HG03045 (cell line): ENCODE data around the gene PURA.

Experiments
- ATAC-seq: cut with Tn5 transposase; IDR thresholded peaks from one replicate; pipeline ENCODE4 v1.9.1; 2021; ENCODE audit warnings: mild to moderate bottlenecking, moderate library complexity; ENCODE audit not compliant: unreplicated experiment

PURA gene

DNA sequence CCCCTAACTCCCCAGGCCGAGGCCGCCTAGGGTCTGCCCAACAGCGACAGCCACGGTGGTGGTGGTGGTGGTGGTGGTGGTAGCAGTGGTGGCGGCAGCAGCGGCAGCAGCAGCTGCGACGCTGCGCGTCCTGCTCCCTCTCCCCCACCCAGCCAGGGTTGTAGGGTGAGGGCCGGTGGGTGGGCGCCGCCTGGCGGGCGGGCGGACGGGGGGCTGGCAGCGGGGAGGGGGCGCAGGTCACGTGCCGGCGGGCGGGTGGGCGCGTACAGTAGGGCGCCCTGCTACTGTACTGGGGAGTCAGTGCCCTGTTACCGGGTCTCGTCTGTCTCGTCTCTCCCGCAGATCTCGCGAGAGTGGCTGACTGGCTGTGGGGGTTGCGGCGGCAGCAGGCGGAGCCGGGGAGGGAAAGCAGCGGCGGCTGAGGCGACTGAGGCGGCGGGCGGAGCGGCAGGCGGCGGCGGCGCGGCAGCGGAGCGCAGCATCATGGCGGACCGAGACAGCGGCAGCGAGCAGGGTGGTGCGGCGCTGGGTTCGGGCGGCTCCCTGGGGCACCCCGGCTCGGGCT is at the start of gene PURA:
Gene PURA, plus strand, starts transcription at position 411 of the 565 bp plus-strand sequence. Its CDS starts 73 bp downstream, at position 484.
- ATAC-seq: peak; percentile 88

DNA sequence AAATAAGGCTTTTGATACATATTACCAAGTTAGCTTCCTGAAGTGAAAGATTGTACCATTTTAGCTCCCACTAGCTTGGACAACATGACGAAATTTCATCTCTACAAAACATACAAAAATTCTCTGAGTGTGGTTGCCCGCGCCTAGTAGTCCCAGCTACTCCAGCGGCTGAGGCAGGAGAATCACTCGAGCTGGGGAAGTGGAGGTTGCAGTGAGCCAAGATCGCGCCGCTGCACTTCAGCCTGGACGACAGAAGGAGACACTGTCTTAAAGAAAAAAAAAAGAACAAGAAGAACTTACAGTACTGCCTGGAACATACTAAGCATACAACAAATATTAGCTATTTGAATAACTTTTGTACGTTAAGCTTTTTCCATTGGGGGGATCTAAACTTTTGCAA is 41.1 kb upstream of the PURA start:
- no peak for ATAC-seq

DNA sequence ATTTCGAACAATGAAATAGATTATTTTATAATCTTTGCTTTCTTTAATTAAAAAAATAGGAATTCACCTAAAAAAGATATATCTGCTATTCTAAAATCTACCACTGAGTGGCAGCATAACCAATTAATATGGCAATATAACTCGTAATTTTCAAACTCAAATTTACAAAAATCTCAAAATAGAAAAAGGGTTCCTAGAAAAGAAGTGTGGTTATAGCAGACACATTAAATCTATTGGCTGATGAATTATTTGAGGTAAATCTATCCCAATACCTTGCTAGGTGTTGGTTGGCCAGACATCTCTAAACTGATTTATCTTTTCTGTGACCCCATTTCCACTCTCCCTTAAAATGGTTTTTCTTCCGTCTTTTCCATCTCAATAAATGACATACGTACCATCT is 40.6 kb upstream of the PURA start:
- no peak for ATAC-seq

DNA sequence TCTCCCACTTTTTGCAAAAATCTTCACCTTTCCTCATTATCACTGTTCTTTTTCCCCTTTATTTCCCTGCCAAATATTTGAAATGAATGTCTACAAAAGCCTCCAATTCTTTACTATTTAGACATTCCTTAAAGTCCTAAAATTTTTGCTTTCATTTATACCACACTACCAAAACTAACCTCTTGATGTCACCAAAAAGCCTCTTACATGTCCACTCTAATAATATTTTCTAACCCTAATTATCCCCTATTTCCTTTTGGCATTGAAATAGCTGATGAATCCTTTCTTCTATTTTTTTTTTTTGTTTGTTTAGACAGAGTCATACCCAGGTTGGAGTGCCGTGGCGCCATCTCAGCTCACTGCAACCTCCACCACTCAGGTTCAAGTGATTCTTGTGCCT is 38.5 kb upstream of the PURA start:
- ATAC-seq: no peak

DNA sequence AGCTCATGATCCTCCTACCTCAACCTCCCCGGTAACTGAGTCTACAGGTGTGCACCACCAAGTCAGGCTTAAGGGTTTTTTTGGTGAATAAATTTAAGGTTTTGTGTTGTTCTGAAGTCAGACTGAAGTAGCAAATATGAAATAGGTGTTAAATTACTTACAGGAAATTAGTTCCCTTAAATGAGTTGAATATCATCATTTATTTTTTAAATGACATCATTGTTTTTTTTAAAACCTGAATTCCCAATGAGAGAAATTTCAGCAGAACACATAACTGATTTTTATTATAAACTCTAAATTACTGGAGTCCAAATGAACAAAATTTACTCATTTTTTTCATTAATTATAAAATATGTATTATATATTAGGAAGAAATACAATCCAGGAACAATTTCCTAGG is 37.8 kb upstream of the PURA start:
- no peak for ATAC-seq

DNA sequence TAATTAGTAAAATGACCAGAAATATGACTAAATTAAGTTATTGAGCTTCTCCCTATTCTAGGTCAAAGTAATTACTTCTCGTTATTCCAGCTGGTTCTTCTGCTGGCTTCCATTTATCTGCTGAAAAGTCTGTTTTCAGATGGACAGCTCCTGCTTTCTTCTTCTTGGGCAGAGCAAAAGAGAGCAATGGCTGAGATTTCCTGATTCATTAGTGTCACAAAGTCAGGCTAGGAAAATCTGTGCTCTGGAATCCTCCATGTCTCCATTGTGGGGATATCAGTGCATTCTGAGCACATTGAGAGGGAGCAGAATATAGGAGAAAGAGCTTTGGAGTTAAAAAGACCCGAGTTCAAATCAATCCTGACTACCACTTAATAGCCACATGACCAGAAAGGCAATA is 37.1 kb upstream of the PURA start:
- no peak for ATAC-seq

DNA sequence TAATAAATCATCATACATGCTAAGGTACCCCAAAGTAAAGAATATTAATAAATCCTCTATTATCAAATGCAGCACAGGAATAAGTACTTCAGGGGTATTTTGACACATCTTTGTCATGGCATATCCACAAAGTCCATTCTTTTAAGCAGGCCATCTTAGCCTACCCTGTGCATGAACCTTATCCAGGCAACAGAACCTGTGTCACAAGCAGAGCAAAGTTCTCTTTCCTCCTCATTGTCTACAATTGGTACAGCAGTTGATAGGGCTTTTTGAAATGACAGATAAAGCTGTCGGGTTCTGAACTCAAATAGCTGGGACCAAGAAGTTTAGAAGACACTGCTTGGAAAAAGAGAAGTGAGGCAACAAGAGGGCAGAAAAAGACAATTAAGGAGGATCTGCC is 30.8 kb upstream of the PURA start:
- no peak for ATAC-seq

DNA sequence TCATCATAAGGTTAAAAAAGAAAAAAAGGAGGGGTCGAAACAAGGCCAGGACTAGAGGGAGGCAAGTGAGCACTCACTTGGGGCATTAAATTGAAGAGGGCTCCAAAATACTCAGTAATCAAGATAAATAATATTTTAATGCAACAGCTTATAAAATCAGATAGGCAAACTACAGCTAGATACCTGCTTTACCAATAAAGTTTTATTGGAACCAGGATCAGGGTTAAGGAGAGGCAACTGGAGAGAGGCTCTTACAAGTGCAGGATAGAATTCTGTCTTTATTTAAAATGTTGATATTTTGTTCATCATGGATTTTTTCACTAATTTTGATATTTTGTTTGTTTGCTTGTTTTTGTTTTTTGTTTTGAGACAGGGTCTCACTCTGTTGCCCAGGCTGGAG is 30.3 kb upstream of the PURA start:
- no peak for ATAC-seq

DNA sequence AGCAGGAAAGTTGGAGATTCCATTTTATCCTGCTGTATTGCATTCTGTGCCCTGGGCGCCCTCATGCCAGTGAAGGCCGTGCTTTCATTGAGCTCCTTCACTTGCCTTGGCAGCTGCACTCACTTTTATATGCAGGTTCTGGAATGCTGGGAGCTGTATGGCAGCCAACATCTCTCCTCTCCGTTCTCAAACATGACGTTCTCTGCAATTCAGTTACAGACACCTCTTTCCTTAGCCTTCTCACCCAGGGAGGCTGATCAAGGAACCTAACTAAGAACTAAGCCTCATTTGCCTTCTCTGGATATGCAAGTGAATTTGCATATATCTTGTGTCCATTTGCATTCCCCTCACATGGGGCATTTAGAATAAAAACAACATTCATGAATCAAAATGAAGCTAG is 29.4 kb upstream of the PURA start:
- no peak for ATAC-seq

DNA sequence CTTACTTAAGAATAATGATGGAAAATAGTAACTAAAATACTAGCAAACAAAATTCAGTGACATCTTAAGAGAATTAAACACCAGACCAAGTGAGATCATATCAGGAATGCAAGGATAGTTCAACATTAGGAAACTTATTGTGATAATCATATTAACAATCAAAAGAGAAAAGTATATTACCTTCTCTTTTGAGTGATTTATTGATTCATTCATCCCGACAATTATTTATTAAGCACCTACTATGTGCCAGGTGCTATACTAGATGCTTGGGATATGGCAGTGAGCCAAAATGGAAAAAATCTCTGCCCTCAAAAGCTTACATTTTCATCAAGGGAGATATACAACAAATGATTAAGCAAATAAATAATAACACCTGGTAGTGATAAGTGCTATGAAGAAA is 23.7 kb upstream of the PURA start:
- no peak for ATAC-seq

DNA sequence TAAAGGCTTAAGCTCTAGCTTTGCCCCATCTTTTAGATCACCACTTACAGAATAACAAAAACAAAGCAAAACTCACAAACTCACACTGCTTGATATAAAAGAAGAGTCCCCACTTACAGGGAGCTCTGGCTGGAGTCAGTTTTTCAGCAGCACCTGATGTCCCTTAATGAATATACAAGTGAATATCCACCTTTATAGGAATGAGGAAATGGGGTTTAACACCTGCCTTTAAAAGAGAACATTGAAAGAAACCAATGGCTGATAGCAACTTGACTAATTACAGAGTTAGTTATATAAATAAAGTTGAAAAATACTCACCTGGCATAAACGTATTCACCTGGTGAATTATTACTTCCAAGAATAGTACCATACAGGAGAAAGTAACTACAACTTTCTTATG is 20.7 kb upstream of the PURA start:
- ATAC-seq: no peak

DNA sequence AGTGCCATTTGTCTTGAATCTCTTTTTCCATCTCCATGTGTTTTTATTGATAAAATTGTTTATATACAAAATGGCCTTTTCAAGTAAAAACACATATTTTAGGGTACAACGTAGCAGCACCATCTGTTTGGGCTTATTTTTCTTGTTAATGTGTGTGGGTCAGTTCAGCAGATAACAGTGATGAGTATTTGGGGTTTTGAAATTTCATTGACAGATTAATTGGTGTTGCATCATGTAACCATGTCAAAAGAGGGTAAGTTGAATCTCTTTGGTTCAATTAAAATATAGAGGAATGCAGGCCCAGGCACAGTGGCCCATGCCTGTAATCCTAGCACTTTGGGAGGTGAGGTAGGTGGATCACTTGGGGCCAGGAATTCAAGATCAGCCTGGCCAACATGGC is 20.0 kb upstream of the PURA start:
- no peak for ATAC-seq

DNA sequence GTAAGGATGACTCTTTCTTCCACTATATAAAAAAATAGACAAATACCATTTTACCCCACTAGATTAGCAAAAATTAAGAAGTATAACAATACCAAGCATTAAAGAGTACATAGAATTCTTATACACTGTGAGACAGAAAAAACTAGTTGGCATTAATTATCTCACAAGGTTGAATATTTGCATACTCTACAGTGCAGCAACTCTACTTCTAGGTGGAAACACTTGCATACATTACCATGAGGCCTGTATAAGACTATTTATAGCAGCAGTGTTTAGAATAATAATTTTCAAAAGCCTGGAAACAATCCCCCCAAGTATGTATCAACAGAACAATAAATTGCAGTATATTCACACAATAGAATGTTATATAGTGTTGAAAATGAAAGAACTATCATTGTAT is 19.0 kb upstream of the PURA start:
- no peak for ATAC-seq

DNA sequence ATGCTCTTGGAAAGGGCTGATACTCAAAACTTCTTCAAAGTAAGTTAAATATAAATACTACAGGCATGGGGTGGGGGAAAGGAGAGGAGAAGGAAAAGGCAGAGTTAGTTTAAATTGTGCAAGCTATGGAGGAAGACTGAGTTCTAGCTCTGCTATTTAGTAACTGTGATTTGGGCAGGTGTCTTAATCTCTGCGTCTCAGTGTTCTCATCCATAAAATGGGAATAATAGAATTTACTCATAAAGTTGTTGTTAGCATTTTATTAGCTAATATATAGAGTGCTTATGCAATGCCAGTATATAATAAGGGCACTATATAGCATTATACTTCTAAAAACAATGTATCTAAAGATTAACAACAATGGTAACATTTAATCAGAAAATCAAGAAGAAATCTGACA is 12.7 kb upstream of the PURA start:
- ATAC-seq: no peak

DNA sequence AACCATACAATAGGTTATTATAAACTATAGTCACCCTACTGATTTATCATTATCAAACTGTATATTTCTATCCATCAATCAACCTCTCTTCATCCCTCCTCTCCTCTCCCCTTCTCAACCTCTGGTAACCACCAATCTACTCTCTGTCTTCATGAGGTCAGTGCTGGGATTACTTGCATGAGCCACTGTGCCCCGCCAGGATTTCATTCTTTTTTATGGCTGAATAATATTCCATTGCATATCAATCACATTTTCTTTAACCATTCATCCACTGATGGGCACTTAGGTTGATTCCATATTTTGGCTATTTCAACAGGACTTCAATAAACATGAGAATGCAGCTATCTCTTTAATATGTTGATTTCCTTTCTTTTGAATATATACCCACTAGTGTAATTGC is 10.8 kb upstream of the PURA start:
- ATAC-seq: no peak

DNA sequence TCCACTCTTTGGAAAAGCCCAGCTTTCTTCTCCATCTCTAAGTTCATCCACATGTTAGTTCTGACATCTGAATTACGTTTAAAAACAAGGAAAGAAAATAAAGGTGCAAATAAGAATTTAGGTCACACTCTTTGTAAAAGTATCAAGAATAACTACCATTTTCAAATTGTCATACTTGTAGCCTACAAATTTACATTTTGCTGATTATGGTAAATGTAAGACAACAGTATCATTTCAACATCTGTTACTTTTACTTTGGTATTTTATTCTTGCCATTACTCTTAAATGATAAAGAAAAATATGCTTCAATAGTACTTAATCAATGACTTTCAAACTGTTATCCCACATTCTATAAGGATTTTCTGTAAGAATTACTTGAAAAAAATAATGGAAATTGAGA is 9.8 kb upstream of the PURA start:
- ATAC-seq: no peak

DNA sequence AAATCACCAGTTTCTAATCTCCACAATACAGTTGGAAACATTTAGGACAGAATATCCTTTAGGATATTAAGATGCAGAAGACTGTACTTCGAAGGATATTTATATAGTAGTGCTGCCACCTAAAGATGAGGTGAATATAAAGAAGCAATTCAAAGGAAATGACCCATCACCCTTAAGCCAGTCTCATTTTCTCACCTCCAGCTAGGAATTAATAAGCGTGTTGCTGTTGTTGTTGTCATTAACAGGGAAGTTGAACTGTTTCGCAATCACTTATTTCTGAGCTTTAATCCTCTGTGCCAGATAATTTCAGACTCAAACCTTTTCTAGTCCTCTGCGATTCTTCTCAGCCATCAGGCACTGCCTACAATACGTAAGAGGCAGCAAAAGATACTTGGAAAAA is 7.8 kb upstream of the PURA start:
- no peak for ATAC-seq

DNA sequence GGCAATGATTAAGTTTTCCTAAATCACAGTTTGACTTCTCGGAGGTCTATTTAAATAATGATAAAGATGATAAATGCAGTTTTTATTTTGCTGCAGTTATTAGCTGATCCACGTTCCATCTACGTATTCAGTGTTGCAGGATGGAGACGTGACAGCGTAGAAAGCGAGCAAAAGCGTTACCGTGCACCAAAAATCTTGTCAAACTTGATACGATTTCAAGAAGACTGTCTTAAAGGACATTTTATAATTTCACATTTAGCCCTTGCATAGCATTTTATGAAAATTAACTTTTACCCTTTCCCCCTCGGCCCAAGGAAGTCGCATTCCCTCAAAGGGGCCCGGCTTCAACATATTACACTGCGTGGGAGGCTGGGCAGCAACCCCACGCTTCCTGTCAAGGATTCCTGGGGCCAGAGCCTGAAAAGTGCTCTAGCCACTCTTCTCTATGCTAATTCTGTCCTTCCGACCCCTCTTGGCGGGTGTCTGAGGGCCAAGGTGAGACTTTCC is 7.1 kb upstream of the PURA start:
- ATAC-seq: no peak

DNA sequence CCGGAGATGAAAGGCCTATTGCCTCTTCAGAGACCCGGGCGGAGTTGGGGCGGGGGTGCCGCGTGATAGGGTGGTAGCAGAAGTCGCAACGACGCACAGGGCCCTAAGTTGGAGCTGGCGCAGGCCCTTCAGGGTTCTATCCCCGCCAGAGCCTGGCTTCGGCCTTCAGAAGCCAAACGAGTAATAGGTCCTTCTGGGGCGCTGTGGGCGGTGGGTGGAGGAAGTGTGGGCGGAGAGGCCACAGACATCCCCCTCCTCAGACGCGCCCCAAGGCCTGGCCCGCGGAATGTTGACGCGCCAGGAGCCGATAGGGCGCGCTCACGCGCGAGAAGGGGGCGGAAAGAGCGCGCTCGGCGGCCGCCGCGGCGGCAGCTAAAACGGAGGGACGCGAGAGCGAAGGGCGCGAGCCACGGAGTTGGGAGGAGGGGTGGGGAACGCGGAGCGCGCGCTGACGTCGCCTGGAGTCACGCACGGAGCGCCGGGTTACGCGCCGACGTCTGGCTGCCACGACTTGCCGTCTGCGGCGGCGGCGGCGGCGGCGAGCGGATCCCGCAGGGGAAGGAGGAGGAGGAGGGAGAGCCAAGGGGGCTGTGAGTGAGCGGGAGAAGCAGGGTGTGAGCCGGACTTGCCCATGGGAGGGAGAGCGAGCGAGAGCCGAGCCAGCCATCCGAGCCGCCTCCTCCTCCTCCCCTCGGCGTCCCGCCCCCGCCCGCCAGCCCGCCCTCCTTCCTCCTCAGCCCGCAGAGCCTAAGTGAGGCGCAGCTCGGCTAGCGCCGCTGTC is 6.4 kb upstream of the PURA start:
- ATAC-seq: peak; percentile 92

DNA sequence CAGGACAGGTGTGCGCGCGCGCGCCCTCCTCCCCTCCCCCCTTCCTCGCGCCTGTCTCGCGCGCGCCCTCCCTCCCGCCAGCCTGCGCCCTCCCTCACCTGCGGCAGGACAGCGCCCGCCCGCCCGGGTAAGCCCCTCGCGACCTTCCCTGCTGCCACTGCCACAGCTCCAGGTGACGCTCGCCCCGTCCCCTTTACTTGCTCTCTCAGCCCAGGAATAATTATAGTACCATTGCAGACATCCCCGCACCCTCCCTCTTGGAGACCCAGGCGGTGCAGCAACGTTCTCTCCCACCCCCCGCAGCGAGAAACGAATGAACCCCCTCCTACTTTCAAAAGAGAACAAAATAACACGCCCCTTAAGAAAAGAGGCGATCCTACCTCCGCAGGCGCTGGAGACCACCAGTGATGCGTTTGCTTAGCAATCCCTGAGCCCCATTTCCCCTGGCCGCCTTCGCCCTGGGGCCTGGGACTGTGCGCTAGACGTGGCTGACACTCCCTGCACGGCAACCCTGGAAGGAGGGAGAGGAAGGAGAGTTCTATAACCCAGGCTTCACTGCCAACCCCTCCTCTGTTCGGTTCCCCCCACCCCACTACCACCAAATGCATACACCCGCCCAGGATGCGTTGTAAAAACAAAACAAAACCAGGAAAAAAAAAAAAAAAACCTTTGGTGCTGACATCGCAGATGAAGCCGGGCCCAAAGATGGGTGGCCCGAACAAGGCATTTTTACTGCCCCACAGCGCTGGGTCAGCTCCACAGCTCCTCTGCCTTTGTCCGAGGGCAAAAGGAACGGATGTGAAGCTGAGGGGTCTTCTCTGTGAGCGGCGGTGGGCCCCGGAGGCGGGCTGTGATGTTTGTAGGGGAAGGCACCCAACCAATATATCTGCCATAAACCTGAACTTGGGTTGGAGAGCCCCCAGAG is 5.6 kb upstream of the PURA start:
- ATAC-seq: no peak

DNA sequence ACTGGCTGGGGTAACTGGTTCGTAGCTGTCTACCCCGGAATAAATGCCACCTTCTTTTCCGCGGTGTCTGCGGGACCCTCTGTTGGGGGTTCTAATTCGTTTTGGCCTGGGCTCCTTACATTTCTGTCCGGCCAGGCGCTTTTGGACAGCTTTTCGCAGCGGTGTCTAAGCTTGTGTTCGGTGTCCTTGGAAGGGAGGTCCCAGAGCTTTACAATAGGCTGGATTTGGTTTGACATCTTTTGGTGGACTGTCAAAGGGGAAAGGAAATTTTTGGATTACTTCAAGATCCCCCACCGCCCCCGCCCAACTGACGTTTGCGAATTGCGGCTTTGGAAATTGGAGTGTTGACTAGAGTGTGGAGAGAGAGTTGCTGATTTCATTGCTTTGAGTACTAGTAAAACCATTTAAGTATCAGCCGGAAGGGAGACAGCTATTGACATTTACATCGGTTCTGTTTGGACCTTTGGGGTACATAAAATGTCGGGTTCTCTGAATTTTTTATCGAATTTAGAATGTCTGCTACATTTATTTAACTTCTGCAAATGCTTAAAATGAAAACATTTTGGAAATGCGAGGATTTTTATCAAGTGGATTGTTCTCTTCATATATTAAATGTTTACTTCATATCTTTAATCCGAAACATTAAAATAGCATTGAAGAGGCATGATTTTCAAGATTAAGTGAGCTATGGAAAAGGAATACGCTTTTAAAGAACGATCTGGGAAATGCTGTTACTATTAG is 4.7 kb upstream of the PURA start:
- no peak for ATAC-seq
